22Rv1 (cell line): ENCODE results near the gene KCNK18.

Source experiments
- H3K27ac ChIP-seq: fragments of 450-650 bp; 2 replicates; pipeline ENCODE4 v1.5.1; 2017
- CTCF ChIP-seq: fragments of 450-650 bp; IDR thresholded peaks from 2 replicates; pipeline ENCODE4 v1.5.1; 2017; ENCODE audit warnings: mild to moderate bottlenecking
- ZFX ChIP-seq: fragments of 450-650 bp; IDR thresholded peaks from 2 replicates; pipeline ENCODE4 v1.6.1; 2017; ENCODE audit warnings: antibody characterized with exemption, borderline replicate concordance

KCNK18 gene

DNA sequence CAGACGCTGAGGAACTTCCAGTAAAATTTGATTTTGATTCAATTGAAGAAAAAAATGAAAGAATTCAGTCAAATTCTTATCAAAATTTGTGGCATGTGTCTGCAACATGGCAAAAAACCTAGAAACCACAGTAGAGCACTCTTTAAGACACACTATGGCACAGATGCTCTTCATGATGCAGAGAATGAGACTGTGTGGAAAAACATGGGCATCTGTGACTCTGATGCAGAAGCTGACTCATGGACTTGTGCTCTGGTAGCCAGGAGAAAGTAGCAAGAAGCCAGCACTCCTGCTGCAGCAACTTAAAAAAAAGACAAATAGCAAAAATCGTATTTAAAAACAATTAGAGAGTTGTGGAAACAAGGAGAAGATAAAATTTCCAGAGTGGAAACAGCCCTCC, 8.9 kb upstream of the KCNK18 start:
- no peak overlapping the region for H3K27ac ChIP-seq
- no peak for TF ChIP-seq CTCF

DNA sequence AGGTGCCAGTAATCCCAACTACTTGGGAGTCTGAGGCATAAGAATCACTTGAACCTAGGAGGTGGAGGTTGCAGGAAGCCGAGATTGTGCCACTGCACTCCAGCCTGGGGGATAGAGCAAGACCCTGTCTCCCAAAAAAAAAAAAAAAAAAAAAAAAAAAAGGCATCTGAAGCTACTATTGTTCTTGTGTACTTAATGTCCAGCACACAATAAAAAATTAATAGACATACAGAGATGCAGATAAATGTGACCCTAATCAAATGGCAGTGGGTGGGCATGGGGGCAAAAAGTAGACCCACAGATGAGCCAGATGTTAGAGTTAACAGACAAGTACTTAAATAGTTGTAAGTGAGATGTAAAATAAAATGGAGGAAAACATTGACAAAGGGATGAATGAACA, 7.7 kb upstream of the KCNK18 start:
- TF ChIP-seq ZFX = no peak
- TF ChIP-seq CTCF = no peak
- H3K27ac ChIP-seq = no peak overlapping the region

DNA sequence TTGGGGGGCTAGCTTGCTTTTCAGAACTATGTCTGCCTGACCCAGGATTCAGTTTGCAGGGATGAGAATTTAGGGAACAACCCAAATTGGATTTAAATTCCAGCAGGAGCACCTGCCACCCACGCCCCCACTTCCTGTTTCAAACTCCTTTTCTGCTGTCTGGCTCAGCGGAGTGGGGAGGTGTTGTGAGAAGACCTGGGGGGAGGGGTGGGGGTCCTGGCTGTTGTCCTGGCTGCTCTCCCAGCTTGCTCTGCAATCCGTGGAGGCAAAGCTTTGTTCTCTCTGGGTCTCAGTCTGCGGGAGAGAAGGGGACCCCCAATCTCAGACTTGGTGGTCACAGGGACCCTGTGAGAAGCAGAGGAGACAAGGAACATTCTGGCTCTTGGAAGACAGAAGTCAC, 799 bp downstream of the KCNK18 start:
- no peak for TF ChIP-seq ZFX
- no peak for TF ChIP-seq CTCF
- no peak overlapping the region for H3K27ac ChIP-seq

DNA sequence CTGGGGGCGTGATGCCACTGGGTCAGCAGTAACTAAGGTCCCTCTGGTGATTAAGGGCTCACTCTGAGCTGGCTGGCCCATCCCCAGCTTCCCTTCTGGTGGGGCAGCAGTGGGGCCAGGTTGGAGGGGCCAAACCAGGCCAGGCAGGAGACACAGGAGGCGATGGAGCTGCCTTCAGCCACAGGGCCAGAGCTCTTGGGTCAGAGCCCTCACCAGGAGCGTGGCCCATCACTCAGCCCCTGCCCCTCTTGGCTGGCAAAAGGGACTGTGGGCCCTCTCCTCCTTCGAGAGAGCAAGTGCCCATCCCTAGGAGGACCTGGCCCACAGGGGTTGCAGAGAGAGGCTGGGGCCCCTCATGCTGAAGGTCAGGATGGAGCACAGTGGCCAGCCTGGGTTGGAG, 4.5 kb downstream of the KCNK18 start:
- H3K27ac ChIP-seq = no peak overlapping the region
- TF ChIP-seq CTCF = no peak
- no peak for TF ChIP-seq ZFX

- TF ChIP-seq ZFX = no peak
- TF ChIP-seq CTCF = no peak
Measured at GRCh38 chr10:117204316-117204715, 7.0 kb downstream of the KCNK18 start.

DNA sequence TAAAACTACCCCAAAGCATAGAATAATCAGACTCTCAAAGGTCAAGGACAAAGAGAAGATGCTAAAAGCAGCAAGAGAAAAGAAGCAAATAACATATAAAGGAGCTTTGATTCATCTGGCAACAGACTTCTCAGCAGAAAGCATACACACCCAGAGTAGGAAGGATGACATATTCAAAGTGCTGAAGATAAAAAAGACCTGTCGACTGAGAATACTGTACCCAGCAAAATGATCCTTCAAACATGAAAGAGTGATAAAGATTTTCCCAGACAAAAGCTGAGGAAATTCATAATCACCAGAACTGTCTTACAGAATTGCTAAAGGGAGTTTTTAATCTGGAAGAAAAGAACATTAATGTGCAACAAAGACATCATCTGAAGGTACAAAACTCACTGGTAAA, 14.9 kb downstream of the KCNK18 start:
- no peak overlapping the region for H3K27ac ChIP-seq
- TF ChIP-seq CTCF (no peak), ZFX (no peak)

More at GRCh38 chr10:117204316-117204715, 7.0 kb downstream of the KCNK18 start:
- no peak overlapping the region for H3K27ac ChIP-seq

GRCh38 chr10:117214401-117214800, 17.1 kb downstream of the KCNK18 start:
- no peak overlapping the region for H3K27ac ChIP-seq
- no peak for TF ChIP-seq CTCF
- no peak for TF ChIP-seq ZFX
